ENCODE measurements around the gene WDR75.

- TF ChIP-seq ZNF274 (IDR thresholded peaks at IDR 0.05; ENCODE audit: low read depth, low read length) (no peak), SUZ12 (IDR thresholded peaks at IDR 0.05; ENCODE audit: extremely low read depth, insufficient read depth, insufficient read length) (no peak)
These were observed 14.4 kb upstream of the WDR75 start for GRCh38 chr2:189426886-189427285.
